Activated CD8-positive, alpha-beta T cell treated with anti-CD3 and anti-CD28 coated beads for 36 hours (primary cell): ENCODE data around the gene TRIM63. TPM values are rescaled to one million over a fixed set of nuclear protein-coding genes. Genes with fewer than 3 reads are reported as not detected.
"Not testable (repeated sequence)": the region's sequence is repeated elsewhere in the genome, so short reads cannot be mapped to it uniquely, and the experiment has no call there.

ENCODE experiments used
- ATAC-seq: fragments of 200-7000 bp; cut with Tn5 transposase; one replicate; pipeline ENCODE4 v1.10.0; 2021; ENCODE audit warnings: mild to moderate bottlenecking, moderate library complexity
- CTCF ChIA-PET: fragments of 350-600 bp; sonication (Branson Sonifier 250); formaldehyde crosslinking; loops from one replicate; lab custom pipeline; 2021; ENCODE audit warnings: antibody characterized with exemption; lab: Charles Lee
- POLR2A ChIA-PET: fragments of 350-600 bp; sonication (Branson Sonifier 250); formaldehyde crosslinking; loops from one replicate; lab custom pipeline; 2021; ENCODE audit warnings: antibody characterized with exemption; lab: Charles Lee
- DNase-seq: peaks from one replicate; pipeline ENCODE4 v3.0.0-alpha.2; 2020
- H3K27ac Mint-ChIP-seq: one replicate; pipeline ENCODE4 v1.8.0; 2021; ENCODE audit warnings: mild to moderate bottlenecking, mixed read lengths
- H3K27me3 Mint-ChIP-seq: one replicate; pipeline ENCODE4 v1.8.0; 2021; ENCODE audit warnings: mixed read lengths
- H3K36me3 Mint-ChIP-seq: one replicate; pipeline ENCODE4 v1.8.0; 2021; ENCODE audit warnings: low read depth, mixed read lengths
- H3K4me1 Mint-ChIP-seq: one replicate; pipeline ENCODE4 v1.8.0; 2021; ENCODE audit warnings: low read depth, mixed read lengths
- H3K4me3 Mint-ChIP-seq: one replicate; pipeline ENCODE4 v1.8.0; 2021; ENCODE audit warnings: mild to moderate bottlenecking, moderate library complexity, mixed read lengths
- H3K9me3 Mint-ChIP-seq: one replicate; pipeline ENCODE4 v1.8.0; 2021; ENCODE audit warnings: mixed read lengths
- intact Hi-C: fragments of 100-400 bp; cut with micrococcal nuclease; formaldehyde crosslinking; loops from one replicate; pipeline ENCODE4 v1.10.0; 2022
- total RNA-seq, 2 experiments: library from RNA; stranded (reverse); gene quantifications; one replicate each; pipeline ENCODE4 v1.2.3, GENCODE V29; 2021
- TF ChIP-seq, protein P1 (sequence below): fragments of 200-600 bp; IDR thresholded peaks from one replicate; pipeline ENCODE4 v1.8.0; 2022; ENCODE audit warnings: antibody characterized with exemption, mild to moderate bottlenecking

Gene TRIM63
- total RNA-seq, 2 experiments from 2014 or later = 0.18 TPM; not detected in 1

DNA sequence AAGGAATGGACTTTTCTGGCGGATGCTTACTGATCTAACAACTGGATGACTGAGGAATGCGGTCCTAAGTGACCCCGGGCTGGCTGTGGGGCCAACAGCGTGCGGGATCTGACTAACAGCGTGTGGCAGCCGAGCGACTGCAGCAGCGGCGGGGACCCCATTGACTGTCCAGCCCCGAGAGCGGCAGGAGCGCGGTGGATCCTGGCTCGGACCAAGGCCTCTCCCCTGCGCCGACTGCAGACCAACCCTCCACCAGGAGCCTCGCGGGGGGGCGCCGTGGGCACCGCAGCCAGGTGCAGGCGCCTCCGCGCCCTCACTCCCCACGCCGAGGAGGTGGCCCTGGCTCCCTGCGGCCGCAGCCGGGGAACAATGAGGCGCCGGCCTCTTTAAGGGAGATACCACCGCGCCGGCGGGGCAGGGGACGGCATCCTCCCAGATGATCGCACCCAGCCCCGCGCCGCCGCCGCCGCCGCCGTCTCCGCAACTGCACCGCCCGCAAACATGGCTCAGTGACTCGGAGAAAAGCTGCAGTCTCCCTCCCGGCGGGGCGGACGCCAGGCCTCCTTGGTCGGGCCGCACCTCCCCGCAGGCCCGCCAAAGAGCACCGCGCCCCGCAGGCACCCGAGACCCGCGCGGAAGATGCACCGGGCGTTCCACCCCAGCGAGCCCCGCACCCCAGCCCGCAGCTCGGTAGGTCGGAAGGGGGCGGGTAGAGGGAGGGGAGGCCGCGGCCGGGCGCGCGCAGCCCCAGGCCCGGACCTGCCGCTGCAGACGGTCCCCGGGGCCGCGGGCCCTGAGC lies 43.5 kb upstream of the TRIM63 start:
- peak; percentile 53 for ATAC-seq

DNA sequence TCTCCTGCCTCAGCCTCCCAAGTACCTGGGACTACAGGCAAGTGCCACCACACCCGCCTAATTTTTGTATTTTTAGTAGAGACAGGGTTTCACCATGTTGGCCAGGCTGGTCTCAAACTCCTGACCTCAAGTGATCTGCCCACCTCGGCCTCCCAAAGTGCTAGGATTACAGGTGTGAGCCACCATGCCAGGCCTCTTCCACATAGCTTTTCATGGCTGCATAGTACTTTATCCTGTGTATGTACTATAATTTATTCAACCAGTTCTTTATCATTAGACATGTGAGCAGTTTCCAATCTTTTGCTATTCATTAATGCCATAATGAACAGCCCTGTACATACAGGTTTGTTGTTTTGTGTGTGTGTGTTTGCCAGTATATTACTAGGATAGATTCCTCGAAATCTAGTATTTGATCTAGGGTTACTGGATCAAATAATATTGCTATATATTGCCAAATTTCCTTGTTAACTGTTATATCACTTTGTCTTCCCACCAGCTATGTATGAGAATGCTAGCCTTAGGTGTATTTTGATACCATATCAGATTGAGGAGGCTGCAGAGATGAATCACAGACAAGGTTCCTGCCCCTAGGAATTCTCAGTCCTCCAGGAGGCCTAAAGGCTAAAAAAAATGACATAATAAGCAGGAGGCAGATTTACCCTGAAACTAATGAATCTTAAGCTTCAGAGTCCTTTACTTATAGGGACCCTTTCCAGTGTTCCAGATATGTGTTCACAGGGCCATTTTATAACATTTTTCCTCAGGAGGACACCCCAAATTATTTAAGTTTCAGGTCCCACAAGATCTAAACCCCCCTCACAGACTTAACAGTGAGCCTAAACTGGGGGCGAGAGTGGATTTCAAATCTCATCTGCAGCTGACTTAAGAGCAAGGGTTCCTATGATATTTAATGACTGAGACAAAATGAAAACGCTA lies 42.1 kb upstream of the TRIM63 start:
- Mint-ChIP-seq H3K4me1 (peaks cover 24% of the 10 kb centered on the region), H3K4me3 (peak overlapping the region; percentile 95), H3K27ac (no peak overlapping the region), H3K36me3 (peaks cover 5% of the 10 kb centered on the region), H3K27me3 (no peaks in the 10 kb centered on the region), H3K9me3 (no peaks in the 10 kb centered on the region)
- ChIA-PET POLR2A (interaction anchor here (0.7 to 1.7 kb wide), 3 partner anchors 17 to 57 kb away, joined by 3 to 6 read pairs (median 3); no protein-coding TSS in a partner anchor), CTCF (interaction anchor here (1.0 to 1.8 kb wide), 5 partner anchors 11 to 307 kb away, joined by 4 to 19 read pairs (median 5); partner anchors contain the start of gene ZNF593)
- no peak for DNase-seq
- intact Hi-C loops = no loop called here
- ATAC-seq = no peak
- TF ChIP-seq, protein P1, sequence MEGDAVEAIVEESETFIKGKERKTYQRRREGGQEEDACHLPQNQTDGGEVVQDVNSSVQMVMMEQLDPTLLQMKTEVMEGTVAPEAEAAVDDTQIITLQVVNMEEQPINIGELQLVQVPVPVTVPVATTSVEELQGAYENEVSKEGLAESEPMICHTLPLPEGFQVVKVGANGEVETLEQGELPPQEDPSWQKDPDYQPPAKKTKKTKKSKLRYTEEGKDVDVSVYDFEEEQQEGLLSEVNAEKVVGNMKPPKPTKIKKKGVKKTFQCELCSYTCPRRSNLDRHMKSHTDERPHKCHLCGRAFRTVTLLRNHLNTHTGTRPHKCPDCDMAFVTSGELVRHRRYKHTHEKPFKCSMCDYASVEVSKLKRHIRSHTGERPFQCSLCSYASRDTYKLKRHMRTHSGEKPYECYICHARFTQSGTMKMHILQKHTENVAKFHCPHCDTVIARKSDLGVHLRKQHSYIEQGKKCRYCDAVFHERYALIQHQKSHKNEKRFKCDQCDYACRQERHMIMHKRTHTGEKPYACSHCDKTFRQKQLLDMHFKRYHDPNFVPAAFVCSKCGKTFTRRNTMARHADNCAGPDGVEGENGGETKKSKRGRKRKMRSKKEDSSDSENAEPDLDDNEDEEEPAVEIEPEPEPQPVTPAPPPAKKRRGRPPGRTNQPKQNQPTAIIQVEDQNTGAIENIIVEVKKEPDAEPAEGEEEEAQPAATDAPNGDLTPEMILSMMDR = no peak

More for the DNA sequence above, 43.5 kb upstream of the TRIM63 start:
- peaks cover 12% of the 10 kb centered on the region for H3K36me3 Mint-ChIP-seq
- no peaks in the 10 kb centered on the region for H3K27me3 Mint-ChIP-seq
- POLR2A ChIA-PET = interaction anchor here (0.5 to 3.3 kb wide), 4 partner anchors 9 to 28 kb away, joined by 3 to 23 read pairs (median 8); no protein-coding TSS in a partner anchor
- intact Hi-C loops = no loop called here
- TF ChIP-seq, protein P1 = no peak
- H3K4me1 Mint-ChIP-seq = peaks cover 22% of the 10 kb centered on the region
- peak overlapping the region; percentile 95 for H3K4me3 Mint-ChIP-seq
- CTCF ChIA-PET = interaction anchor here (1.4 to 3.8 kb wide), 6 partner anchors 11 to 59 kb away, joined by 5 to 24 read pairs (median 14); partner anchors contain the start of gene ZNF593
- no peaks in the 10 kb centered on the region for H3K9me3 Mint-ChIP-seq
- peak; percentile 80 for DNase-seq
- peak overlapping the region; percentile 86 for H3K27ac Mint-ChIP-seq

DNA sequence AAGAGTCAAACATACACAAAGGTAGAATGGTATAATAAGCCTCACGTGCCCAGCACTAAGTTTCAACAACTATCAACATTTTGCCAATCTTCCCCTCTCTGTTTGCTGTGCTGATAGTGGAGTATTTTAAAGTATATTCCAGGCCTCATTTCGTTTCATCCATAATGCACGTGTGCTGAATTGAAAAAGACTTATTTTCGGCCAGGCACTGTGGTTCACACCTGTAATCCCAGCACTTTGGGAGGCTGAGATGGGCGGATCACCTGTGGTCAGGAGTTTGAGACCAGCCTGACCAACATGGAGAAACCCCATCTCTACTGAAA lies 37.8 kb upstream of the TRIM63 start:
- H3K36me3 Mint-ChIP-seq, ATAC-seq, H3K27me3 Mint-ChIP-seq, H3K4me3 Mint-ChIP-seq, DNase-seq, H3K4me1 Mint-ChIP-seq, H3K9me3 Mint-ChIP-seq, H3K27ac Mint-ChIP-seq: not testable (repeated sequence)
- TF ChIP-seq, protein P1 = peak; percentile 29
- POLR2A ChIA-PET = interaction anchor here (0.5 kb wide), 1 partner anchor 38 kb away, joined by 3 read pairs; no protein-coding TSS in a partner anchor
- intact Hi-C loops = loop anchor here (1.0 kb wide), 1 partner anchor 40 kb away; no protein-coding TSS in a partner anchor
- CTCF ChIA-PET = interaction anchor here (0.6 to 6.9 kb wide), 14 partner anchors 13 to 129 kb away, joined by 3 to 157 read pairs (median 4); partner anchors contain the start of genes CEP85 and ZNF593

DNA sequence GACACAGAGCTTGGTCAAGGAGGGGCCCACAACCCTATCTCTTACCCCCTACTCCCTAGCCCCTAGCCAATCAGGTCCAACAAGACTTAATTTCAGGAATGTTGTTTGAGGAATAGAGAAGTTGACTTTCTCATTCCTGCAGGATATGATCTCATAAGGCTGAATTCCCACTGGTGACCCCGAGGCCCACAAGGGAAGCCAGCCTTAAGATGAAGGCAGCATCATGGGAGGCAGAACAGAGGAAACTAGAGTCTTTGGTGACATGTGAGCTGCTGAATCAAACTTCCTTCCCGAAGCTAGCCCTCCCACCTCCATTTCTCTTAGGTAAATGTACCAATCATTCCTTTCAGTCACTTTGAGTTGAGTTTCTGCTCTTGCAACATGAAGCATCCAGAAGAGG lies 35.1 kb upstream of the TRIM63 start:
- CTCF ChIA-PET = interaction anchor here (0.7 to 6.9 kb wide), 17 partner anchors 15 to 315 kb away, joined by 3 to 157 read pairs (median 4); partner anchors contain the start of gene ZNF593
- no peak for DNase-seq
- POLR2A ChIA-PET = interaction anchor here (0.8 to 0.9 kb wide), 2 partner anchors 25 to 114 kb away, joined by 3 to 4 read pairs; no protein-coding TSS in a partner anchor
- H3K36me3 Mint-ChIP-seq = no peaks in the 10 kb centered on the region
- H3K27me3 Mint-ChIP-seq = peaks cover 2% of the 10 kb centered on the region
- H3K9me3 Mint-ChIP-seq = no peaks in the 10 kb centered on the region
- intact Hi-C loops = no loop called here
- TF ChIP-seq, protein P1 = no peak
- H3K4me3 Mint-ChIP-seq = no peak overlapping the region
- ATAC-seq = no peak
- no peak overlapping the region for H3K27ac Mint-ChIP-seq
- H3K4me1 Mint-ChIP-seq = peaks cover 3% of the 10 kb centered on the region
